ENCODE results near the gene RNF126.

- TF ChIP-seq CTCF (IDR thresholded peaks at IDR 0.05; ENCODE audit: poor library complexity) = no peak
- no peak for TF ChIP-seq EZH2 (IDR thresholded peaks at IDR 0.05; ENCODE audit: borderline replicate concordance)
These were observed 5.4 kb downstream of the RNF126 start for GRCh38 chr19:657611-658010.

Measured in hepatocyte (in vitro differentiated cells).